AG08395 (cell line): Measurements from ENCODE around the gene TNS4.

ENCODE experiments used
- DNase-seq: peaks from one replicate; pipeline ENCODE4 v3.0.0; 2012; ENCODE audit warnings: mixed read lengths, low spot score

TNS4 gene

GRCh38 chr17:40433551-40434415 is 67.6 kb downstream of the TNS4 start:
- no peak for DNase-seq

- DNase-seq, result peak; percentile 50
These were observed 68.4 kb downstream of the TNS4 start for GRCh38 chr17:40432864-40433528.

GRCh38 chr17:40431231-40431602 is 70.2 kb downstream of the TNS4 start:
- no peak for DNase-seq

- no peak for DNase-seq
These were observed 70.9 kb downstream of the TNS4 start for GRCh38 chr17:40430272-40431230.

GRCh38 chr17:40427002-40427491 is 74.4 kb downstream of the TNS4 start:
- no peak for DNase-seq
